ENCODE results near the gene CHL1.
A peak's percentile ranks its signal among the peaks of the same experiment; 100 is the strongest.

The CHL1 gene

DNA sequence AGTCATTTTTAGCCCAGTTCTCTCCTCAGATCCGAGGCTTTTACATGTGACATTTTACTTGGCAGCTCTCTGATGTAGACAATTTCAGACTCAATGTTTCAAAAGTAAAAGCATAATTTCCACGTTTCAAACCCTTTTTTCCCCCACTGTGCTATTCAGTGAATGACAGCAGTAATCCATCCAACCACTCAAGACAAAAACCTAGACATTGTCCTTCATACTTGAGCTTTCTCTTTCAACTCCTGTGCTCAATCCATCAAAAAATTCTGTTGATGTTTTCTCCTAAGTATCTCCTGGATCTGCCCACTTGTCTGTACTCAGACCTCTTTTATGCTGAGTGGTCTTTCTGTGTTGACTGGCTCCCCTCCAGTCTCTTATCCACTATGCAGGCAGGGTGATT, 214.7 kb downstream of the CHL1 start:
- Histone ChIP-seq H3K27me3 (ENCODE audit: insufficient read depth, poor library complexity, severe bottlenecking) (no peaks in the 10 kb centered on the region), H3K4me1 (ENCODE audit: insufficient read depth, poor library complexity, severe bottlenecking) (no peaks in the 10 kb centered on the region), H3K27ac (ENCODE audit: poor library complexity, severe bottlenecking) (no peak overlapping the region), H3K9me3 (ENCODE audit: severe bottlenecking) (peaks cover under 1% of the 10 kb centered on the region), H3K4me3 (ENCODE audit: severe bottlenecking) (no peak overlapping the region), H3K36me3 (ENCODE audit: low read depth) (no peaks in the 10 kb centered on the region)
- no peak for TF ChIP-seq CTCF (IDR thresholded peaks at IDR 0.05; ENCODE audit: poor library complexity, severe bottlenecking)
- no peak for DNase-seq (ENCODE audit: low spot score)
- ATAC-seq (ENCODE audit: low read depth) = no peak

GRCh38 chr3:414063-414462, 217.5 kb downstream of the CHL1 start:
- Histone ChIP-seq H3K36me3 (ENCODE audit: low read depth) (no peaks in the 10 kb centered on the region), H3K4me3 (ENCODE audit: severe bottlenecking) (no peak overlapping the region), H3K9me3 (ENCODE audit: severe bottlenecking) (peaks cover 2% of the 10 kb centered on the region), H3K4me1 (ENCODE audit: insufficient read depth, poor library complexity, severe bottlenecking) (no peaks in the 10 kb centered on the region), H3K27ac (ENCODE audit: poor library complexity, severe bottlenecking) (no peak overlapping the region), H3K27me3 (ENCODE audit: insufficient read depth, poor library complexity, severe bottlenecking) (no peaks in the 10 kb centered on the region)
- peak; percentile 70 for TF ChIP-seq CTCF (IDR thresholded peaks at IDR 0.05; ENCODE audit: poor library complexity, severe bottlenecking)
- ATAC-seq (ENCODE audit: low read depth) (no peak), DNase-seq (ENCODE audit: low spot score) (no peak)

DNA sequence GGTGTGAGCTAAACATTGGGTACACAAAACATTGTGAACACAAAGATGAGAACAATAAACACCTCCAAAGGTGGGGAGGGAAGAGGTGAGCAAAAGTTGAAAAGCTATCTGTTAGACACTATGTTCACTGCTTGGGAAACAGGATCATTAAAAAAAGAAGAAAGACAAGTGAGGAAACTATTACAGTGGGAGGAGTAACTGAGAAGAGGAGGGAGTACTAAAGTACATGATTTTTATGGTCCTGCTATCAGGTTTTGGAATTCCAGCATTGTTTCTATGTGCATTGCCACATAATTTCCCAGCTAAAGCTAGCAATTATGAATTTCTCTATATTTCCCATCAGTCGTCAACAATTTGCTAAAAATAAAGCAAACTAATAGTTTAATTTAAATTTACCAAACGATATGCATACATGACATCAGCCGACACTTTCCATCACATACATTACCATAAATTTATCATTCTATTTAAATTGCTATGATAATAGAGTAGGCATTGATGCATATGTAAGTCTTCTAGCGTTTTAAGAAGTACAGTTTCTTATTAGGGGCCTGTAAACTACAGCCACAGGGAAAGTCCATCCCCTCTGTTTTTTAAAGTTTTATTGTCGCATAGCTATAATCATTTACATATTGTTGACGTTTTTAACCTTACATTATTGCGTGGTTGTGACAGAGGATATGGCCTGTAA, 221.8 kb downstream of the CHL1 start:
- Histone ChIP-seq H3K4me3 (ENCODE audit: severe bottlenecking) (no peak overlapping the region), H3K27ac (ENCODE audit: poor library complexity, severe bottlenecking) (no peak overlapping the region), H3K4me1 (ENCODE audit: insufficient read depth, poor library complexity, severe bottlenecking) (no peaks in the 10 kb centered on the region), H3K27me3 (ENCODE audit: insufficient read depth, poor library complexity, severe bottlenecking) (no peaks in the 10 kb centered on the region), H3K36me3 (ENCODE audit: low read depth) (no peaks in the 10 kb centered on the region), H3K9me3 (ENCODE audit: severe bottlenecking) (peaks cover 2% of the 10 kb centered on the region)
- no peak for DNase-seq (ENCODE audit: low spot score)
- no peak for ATAC-seq (ENCODE audit: low read depth)
- no peak for TF ChIP-seq CTCF (IDR thresholded peaks at IDR 0.05; ENCODE audit: poor library complexity, severe bottlenecking)

DNA sequence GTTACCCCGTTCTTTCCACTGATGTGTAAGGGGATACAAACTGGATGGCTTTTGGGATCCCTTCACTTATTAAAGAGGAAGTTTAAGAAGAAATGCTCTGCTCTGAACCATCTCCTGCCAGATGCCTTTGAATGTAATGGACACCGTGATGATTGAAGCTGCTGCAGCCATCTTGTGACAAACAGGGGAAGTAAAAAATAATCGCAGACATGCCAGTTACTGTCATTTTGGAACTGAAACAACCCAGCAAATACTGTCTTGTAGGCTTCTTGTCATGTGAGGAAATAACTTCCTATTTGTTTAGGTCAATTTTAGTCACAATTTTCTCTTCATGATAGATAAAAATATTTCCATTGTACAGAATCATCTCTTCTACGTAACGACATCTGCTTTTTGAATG, 224.0 kb downstream of the CHL1 start:
- no peaks in the 10 kb centered on the region for H3K36me3 ChIP-seq (ENCODE audit: low read depth)
- H3K27me3 ChIP-seq (ENCODE audit: insufficient read depth, poor library complexity, severe bottlenecking) = no peaks in the 10 kb centered on the region
- no peak for TF ChIP-seq CTCF (IDR thresholded peaks at IDR 0.05; ENCODE audit: poor library complexity, severe bottlenecking)
- H3K27ac ChIP-seq (ENCODE audit: poor library complexity, severe bottlenecking) = no peak overlapping the region
- H3K9me3 ChIP-seq (ENCODE audit: severe bottlenecking) = peaks cover 2% of the 10 kb centered on the region
- no peak overlapping the region for H3K4me3 ChIP-seq (ENCODE audit: severe bottlenecking)
- peaks cover 1% of the 10 kb centered on the region for H3K4me1 ChIP-seq (ENCODE audit: insufficient read depth, poor library complexity, severe bottlenecking)
- DNase-seq (ENCODE audit: low spot score) = no peak
- no peak for ATAC-seq (ENCODE audit: low read depth)

- ATAC-seq (ENCODE audit: low read depth) = no peak
- Histone ChIP-seq H3K9me3 (ENCODE audit: severe bottlenecking) (peaks cover under 1% of the 10 kb centered on the region), H3K27me3 (ENCODE audit: insufficient read depth, poor library complexity, severe bottlenecking) (no peaks in the 10 kb centered on the region), H3K4me3 (ENCODE audit: severe bottlenecking) (no peak overlapping the region), H3K36me3 (ENCODE audit: low read depth) (no peaks in the 10 kb centered on the region), H3K27ac (ENCODE audit: poor library complexity, severe bottlenecking) (peak overlapping the region; percentile 65), H3K4me1 (ENCODE audit: insufficient read depth, poor library complexity, severe bottlenecking) (peaks cover 10% of the 10 kb centered on the region)
- no peak for TF ChIP-seq CTCF (IDR thresholded peaks at IDR 0.05; ENCODE audit: poor library complexity, severe bottlenecking)
- DNase-seq (ENCODE audit: low spot score) = no peak
These were observed 228.5 kb downstream of the CHL1 start for GRCh38 chr3:425079-425478.
